GM21423 (cell line): ENCODE data around the gene CREB5.

Experiments used
- ATAC-seq: cut with Tn5 transposase; IDR thresholded peaks from one replicate; pipeline ENCODE4 v1.9.1; 2021; ENCODE audit warnings: mild to moderate bottlenecking, moderate library complexity; ENCODE audit not compliant: unreplicated experiment

The CREB5 gene

DNA sequence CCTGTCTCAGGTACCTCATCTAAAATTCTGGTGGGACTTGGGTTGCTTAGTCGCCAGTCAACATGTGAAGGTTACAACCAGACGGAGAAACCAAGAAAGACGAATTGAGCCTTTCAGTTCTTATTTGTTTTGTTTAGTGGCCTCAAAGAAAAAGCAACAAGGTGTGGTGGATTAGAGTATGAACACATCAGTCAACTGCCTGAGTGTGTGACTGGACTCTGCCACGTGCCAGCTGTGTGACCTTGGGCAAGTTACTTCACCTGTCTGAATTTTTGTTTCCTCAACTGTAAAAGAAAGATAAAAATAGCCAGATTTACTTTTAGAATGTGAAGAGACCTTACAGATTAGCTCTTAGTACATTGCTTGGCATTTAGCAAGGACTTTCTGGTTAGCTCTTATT, 259.2 kb downstream of the CREB5 start:
- ATAC-seq: no peak

DNA sequence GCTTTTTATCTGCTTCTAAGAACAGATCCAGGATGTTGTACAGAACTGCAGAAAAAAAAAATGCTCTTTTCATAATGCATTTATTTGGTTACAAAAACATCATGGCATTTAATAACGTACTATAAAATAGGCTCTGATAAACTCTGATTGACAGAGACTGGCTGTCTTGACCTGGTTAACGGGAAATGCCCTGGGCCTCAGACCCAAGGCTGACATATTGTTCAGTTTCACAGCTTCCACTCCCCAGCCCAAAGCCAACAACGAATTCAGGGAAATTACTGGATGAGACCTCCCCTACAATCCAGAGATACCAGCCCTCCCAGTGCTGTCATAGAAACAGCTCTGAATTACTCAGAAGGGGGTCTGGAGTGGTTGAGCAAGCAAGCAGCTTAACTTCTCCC, 260.1 kb downstream of the CREB5 start:
- ATAC-seq: no peak

DNA sequence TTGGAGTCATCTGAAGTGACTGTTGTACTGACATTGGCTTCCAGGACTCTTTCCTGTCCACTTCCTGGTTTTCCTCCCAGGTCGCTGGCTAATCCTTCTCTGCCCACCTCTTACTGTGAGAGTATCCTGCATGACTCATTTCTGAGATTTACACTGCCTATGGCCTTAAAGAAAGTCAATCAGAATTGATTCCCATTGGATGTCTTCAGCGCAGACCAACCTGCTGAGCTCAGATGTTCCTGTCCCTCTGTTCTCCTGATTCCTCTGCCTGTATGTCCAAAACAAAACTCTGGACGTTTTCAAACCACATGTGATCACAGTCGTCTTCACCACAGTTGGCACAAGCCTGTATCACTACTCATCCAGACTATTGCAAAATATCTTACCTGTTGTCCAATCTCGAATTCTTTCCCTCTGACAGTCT, 262.1 kb downstream of the CREB5 start:
- no peak for ATAC-seq

DNA sequence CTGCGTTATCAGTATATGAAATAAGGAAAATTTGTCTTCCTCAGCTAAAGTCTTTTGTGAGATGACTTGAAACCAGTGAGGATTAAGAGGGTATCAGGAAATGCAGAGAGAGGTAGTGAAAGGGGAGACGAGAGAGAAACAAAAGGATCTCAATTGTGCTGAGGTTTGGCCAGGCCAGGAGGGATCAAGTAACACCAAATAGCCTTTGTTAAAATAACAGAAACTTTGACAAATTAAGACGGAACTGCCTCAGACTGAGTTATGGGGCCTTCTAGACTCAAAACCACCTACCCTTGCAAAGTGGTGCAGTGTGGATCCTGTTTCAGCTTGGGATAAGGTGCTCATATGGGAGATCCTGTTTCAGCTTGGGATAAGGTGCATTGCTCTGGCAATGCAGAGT, 263.1 kb downstream of the CREB5 start:
- no peak for ATAC-seq

DNA sequence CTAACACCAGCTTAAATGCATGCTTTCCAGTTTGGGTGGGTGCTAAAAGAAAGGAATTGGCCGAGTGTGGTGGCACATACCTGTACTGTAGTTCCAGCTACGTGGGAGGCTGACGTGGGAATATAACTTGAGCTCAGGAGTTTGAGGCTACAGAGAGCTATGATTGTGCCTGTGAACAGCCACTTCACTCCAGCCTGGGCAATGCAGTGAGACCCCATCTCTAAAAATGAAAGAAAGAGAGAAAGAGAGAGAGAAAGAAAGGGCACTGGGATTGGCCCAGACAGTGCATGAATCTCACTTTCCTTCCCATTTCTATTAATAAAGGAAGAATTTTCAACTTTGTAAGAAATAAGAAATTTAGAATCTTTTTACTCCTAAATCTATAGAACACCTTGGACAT, 265.4 kb downstream of the CREB5 start:
- no peak for ATAC-seq

DNA sequence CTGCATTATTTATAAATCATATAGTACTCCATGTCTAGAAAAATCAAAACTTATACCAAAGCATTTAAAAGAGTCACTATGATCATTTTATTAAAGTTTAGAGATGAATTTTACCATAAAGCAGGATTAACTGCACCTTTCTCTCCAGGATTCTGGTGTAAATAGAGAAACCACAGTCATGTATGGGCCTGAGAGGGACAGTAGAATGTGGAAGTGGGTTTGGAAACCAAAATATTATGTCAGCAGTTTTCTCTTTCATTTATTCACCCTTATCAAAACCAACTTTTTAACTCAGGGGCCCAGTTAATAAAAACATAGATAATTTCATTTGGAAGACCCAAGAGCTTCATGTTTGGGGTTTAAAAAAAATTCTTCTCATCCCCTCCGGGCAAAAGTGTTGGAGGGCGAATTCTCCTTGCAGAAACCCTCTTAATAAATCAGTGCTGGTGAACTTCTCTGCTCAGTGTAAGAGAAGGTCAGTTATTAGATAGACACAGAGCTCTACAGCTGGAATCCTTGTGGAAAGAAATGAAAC, 266.2 kb downstream of the CREB5 start:
- ATAC-seq: no peak

DNA sequence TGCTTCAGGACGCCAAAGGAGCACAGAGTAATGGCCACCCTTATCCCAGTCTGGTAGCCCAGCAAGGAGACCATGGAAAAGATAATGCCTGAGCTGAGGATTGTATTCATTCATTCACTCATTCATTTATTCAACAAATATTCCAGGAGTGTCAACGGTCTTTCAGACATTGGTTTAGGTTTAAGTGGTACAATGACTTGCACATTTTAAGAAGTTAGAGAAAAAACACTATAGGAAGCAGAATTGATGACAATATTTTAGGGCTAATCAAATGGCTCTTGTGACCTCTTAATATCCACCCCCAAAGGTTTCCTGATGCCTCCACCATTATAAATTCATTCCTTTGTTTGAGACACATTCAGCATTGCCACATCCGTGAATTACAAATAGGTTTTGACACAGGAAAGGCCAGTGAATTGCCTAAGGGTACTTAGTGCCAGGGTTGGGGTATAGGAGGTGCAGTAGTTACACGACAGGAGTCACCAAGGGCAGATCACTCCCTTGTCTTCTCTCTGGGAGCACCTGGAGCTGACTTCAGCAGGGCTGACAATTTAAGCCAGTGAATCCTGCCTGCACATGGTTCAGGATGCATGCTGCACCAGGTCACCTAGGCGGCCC, 269.5 kb downstream of the CREB5 start:
- ATAC-seq: no peak

DNA sequence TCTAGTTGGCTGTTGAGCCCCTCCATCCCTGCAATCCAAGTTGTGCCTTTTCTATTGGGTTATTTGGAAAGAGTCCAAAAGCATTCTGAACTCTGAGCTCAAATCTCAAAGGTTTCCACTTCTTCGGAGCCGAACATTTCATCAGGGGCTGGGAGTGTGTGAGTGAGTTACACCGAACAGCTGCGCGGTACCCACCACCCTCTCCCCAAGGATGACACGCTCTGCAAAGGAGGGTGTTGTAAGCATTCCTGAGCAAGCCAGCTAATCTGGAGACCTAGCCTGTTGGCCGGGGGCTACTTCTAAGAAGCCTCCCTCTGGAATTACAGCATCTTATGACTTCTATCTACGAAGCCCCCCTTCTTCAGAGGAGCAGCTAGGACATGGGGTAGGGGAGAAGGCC, 270.5 kb downstream of the CREB5 start:
- no peak for ATAC-seq

DNA sequence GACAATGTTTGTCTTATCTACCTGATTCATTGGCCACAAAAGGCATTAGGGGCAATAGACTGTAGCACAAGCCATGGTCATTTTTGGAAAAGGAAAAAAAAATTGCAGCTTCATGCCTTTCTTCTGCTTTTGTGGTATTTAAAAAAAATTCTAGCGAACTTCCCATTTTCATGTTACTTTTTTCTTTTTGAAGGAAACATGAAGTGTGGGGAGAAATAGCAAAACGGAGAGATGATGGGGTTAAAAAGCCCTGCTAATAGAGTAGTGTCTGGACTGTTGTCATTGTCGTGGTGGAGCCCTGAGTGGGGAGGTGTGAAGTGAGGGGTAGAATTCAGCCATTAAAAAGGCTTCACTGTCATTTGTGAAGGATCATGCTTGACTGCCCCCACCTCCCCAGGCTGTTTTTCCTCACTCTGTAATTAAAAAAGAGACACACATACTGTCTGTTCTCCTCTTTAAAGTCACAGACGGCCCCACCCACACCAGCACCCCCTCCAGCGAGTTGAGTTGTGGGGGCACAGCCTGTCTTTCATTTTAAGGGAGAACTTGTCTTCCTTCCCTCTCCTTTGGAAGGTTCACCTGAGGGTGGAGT, 272.4 kb downstream of the CREB5 start:
- ATAC-seq: no peak

DNA sequence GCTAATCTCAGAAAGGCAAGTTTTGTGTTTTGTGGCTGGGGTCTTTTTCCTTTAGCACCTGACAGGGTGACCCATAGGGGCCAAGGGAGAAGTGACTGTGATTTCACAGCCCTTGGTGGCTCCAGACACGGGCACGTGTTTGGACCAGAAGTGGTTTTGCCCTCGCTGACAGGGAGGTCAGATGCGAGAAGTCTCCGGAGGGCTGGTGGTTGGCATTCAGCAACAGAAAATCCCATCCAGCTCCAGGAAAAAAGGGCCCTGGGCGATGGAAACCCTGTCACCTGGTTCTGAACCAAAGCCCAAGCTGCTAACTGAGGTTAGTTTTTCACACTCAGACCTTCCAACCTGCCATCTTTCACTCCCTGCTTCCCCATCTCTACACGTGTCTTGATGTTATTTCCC, 272.9 kb downstream of the CREB5 start:
- peak; percentile 15 for ATAC-seq

DNA sequence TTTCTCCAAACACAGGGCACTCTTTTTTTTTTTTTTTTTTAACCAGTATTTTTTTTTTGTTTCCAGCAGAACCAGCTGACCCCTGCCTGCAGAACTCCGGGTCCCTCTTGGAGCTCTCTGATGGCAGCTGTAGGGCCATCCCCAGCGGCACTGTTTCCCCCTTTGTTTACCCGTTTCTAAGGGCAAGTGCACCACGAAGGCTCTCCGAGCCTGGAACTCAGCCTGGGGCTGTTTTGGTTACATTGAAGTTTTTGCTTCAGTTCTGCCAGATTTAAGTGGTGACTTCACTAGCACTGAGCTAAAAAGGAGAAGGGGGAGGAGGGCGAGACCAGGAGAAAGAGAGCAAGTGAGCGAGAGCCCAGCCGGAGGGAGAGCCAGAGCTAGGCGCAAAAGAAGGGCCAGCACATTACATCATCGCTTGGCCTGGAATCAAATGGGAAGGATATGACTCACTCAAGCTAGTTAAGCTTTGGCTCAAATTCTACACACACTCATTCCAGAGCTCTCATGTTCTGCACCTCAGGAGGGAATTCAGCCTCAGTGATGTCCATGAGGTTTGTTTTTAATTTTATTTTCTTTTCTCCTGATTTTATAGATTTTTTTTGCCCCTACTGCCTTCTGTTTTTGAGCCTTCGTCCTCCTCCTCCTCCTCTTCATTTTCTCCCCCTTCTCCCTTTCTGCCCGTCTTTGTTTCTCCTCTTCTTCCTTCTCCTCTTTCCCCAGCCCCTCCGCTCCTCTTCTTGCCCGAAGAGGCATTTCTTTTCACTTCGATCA, 273.5 kb downstream of the CREB5 start:
- peak; percentile 45 for ATAC-seq

DNA sequence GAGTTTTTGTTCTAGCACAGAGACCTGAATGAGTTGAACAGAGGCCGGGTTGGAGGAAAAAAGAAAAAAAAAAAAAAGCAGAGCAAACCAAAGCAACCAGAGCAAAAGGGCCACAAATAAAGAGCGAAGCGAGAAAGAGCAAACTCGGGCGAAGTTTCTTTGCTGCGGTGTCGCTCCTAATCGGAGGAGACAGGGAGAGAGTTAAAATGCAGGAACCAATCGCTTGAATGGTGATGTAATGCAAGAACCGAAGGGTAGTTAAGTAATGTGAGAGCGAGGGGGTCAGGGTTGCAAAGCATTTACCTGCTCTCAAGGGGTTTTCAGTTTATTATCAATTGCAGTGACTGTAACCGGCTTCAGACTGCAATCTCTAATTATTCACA, 274.1 kb downstream of the CREB5 start:
- no peak for ATAC-seq

DNA sequence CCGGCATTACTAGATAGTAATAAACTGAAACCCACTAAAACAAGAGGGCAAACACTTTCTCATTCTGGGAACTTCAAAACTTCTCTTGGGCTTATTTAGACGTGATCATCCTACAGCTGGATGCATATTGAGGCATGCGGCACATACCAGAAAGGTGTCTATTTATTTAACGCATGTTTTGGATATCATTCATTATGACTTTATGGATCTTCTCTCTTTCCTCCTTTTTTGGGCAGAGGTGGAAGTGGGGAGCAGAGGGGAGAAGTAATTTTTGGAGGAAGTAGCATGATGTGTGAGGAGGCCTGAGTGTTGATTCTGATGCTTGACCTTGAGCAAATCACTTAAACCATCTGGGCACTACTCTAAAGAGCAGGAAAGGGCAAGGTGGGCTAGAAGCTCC, 275.2 kb downstream of the CREB5 start:
- ATAC-seq: no peak

DNA sequence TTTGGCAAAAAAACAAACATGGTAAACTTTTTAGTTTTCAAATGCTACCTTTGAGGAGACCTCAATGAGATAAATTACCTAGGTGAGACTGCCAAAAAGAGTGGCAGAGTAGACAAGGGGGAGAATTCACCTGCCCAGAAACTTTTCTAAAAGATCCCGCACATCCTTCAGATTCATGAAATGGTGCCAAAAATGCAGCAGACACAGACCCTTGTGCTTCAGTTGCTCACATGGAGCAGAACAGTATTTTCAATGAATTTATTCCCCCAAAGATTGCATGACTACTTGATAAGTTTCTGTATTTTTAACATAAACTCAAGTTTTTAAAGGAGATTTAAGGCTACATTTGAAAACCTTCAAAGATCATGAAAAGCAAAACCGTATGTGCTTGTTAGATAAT, 275.9 kb downstream of the CREB5 start:
- no peak for ATAC-seq

DNA sequence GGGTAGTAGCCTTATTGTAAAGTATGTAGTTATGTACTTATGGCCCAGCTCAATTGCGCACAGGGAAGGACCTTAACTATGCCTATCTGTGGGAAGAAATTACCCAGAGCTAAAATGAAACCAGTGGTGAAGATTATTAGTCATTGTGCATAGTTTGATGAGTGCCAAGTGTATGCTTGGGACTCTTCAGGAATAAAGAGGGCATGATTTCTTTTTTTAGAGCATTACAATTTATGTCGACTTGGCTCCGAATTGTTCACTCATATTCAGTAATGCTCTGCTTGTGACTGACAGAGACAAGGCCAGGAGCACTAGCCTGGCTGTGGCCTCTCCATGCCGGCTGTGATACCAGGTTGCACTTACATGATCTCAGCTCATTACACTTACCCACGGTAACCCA, 276.3 kb downstream of the CREB5 start:
- ATAC-seq: no peak

DNA sequence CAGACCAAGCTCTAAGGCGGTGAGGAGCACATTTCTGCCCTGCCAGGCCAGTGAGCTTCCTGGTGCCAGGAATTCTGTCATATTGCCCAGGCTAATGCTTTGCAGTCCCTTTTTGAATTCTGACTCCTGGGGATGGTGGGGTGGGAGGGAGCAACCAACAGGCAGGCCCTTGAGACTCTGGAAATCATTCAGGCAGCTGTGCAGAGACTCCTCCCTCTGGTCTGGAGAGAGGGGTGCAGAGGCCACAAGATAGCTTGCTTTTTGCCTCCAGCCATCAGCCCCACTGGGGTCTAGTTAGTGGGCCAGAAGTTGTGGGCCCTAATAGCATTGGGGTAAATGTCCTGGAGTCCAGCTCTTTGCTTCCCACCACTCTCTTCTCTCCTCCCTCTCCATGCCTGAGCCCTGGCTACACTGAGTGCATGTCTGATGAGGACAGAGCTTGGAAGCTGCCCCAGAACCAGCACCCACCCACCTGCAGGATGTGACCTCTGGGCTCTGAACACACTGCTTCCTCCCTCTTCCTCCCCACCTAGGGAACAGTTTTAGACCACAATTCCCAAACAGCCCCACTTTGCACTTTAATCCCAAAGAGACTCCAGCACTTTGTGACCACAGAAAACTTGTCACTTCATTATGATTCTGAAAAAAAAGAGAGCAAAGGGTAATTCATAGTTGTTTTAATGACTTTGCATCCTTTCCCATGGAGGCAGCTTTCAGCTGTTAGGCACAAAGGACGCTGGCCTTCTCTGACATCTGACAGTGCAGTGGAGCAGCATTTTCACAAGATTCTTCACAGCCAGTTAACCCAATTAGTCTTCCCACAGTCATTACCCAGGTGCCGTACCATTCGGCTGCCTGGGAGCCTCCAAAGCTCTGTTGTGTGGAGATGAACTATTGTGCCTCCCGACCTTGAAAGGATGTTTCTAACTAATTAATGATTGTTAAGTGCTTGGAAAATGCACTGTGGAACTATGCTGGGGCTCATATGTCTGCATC, 283.3 kb downstream of the CREB5 start:
- no peak for ATAC-seq

DNA sequence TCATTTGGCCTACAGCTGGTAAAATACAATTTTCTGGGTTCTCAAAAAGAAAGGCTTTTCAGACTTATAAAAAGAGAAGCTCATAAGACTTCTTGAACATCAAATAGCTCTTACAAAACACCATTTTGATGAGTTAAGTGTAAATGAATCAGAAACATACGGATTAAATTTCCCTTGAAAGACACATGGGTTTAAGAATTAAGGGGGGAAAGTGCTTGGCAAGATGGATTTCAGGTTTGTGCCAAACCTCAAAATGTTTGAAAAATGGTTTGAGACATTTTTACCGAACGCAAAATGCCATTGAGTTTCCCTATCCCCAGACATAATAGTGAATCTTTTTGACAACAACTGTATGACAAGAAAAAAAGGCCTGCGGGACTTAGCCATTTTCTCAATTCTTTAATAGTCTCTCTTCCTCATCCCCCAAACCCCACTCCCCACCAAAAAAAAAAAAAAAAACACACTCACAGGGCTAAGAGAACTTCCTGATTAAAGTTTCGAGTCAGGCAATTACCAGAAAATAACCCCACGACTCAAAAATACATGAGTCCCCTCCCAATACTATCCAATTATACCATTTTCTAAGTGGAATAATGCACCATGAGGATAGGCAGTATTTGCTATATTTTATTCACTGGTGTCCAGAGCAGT, 285.7 kb downstream of the CREB5 start:
- no peak for ATAC-seq

DNA sequence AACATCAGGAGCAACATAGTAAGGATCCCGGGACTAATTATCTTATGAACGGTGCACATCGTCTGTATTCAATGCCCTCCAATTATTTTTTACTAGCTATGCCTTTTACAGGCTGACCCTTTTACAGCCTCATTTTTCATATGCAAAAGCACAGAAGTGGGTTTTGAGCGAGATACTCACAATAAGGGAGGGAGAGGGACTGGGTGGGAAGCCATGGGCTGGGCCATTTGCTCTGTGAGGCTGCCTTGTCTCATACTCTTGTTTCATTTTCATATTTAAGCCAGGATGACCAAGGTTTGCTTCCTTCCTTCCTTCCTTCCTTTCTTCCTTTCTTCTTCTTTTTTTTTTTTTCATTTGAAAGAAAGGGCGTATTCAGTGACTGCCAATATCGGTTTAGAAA, 286.5 kb downstream of the CREB5 start:
- no peak for ATAC-seq

DNA sequence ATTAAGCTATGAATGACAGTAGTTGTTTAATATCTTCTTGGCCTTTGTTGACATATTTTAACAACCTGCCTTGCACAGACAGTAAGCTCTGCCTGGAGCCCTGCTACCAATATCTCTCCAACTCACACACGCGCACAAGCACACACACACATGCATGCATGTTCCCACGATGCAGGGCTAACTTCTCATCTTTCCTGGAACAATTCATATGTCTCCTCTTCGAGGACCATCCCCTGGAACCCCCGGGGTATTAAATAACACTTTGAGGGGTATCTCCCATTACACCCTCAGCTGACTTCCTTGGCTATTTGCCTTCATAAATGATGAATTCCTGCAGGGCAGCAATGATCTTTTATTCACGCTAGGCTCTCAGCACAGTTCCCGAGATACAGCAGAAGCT, 287.8 kb downstream of the CREB5 start:
- no peak for ATAC-seq

DNA sequence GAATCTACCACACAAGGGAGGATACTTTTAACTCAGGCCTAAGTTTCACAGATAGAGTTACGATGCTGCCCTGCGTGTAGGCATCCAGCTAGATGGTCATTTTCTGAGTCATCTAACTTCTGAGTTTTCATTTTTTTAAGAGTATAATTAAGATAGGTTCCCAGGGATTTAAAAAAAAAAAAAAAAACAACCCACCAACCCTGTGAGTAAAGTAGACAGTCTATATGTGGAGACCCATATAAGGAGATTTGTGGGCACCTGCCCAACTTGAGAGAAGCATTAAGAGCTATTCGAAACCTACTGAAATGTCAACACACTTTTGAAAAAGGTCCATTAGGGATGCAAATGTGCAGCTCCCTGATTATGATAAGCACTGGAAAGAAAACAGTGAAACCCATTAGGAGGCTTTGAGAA, 288.5 kb downstream of the CREB5 start:
- no peak for ATAC-seq
